H9 (cell line): ENCODE data around the gene DNAH11. TPM values are rescaled to one million over a fixed set of nuclear protein-coding genes. Genes with fewer than 3 reads are reported as not detected.
A peak's percentile ranks its signal among the peaks of the same experiment; 100 is the strongest.

Experiments used
- DNase-seq: peaks from one replicate; pipeline ENCODE4 v3.0.0-alpha.2; 2017
- H2AFZ ChIP-seq: one replicate; pipeline ENCODE4 v1.6.1; 2013; ENCODE audit warnings: mild to moderate bottlenecking, low read length, control low read depth, moderate library complexity
- H2AK5ac ChIP-seq: 2 replicates; pipeline ENCODE4 v1.6.1; 2013; ENCODE audit warnings: low read length, control low read depth, mixed read lengths; ENCODE audit not compliant: insufficient read length
- H2BK120ac ChIP-seq: one replicate; pipeline ENCODE4 v1.6.1; 2013; ENCODE audit warnings: low read depth, mild to moderate bottlenecking, low read length, control low read depth, inconsistent platforms; ENCODE audit not compliant: poor library complexity, severe bottlenecking
- H2BK12ac ChIP-seq: 2 replicates; pipeline ENCODE4 v1.6.1; 2013; ENCODE audit warnings: low read length, control low read depth, mixed read lengths, low read depth; ENCODE audit not compliant: insufficient read length
- H2BK15ac ChIP-seq: 2 replicates; pipeline ENCODE4 v1.6.1; 2013; ENCODE audit warnings: low read depth, low read length, control low read depth
- H2BK20ac ChIP-seq: one replicate; pipeline ENCODE4 v1.6.1; 2013; ENCODE audit warnings: low read depth, mild to moderate bottlenecking, low read length, control low read depth, inconsistent platforms; ENCODE audit not compliant: poor library complexity, severe bottlenecking
- H2BK5ac ChIP-seq: 2 replicates; pipeline ENCODE4 v1.6.1; 2013; ENCODE audit warnings: low read length, control low read depth, mixed read lengths; ENCODE audit not compliant: insufficient read length
- H3K14ac ChIP-seq: 2 replicates; pipeline ENCODE4 v1.6.1; 2013; ENCODE audit warnings: low read length, control low read depth; ENCODE audit not compliant: insufficient read depth
- H3K18ac ChIP-seq: 2 replicates; pipeline ENCODE4 v1.6.1; 2013; ENCODE audit warnings: low read depth, mild to moderate bottlenecking, mixed read lengths, low read length, control low read depth; ENCODE audit not compliant: insufficient read length
- H3K23ac ChIP-seq: 2 replicates; pipeline ENCODE4 v1.6.1; 2013; ENCODE audit warnings: low read length, control low read depth, mixed read lengths, low read depth; ENCODE audit not compliant: insufficient read length
- H3K23me2 ChIP-seq: 2 replicates; pipeline ENCODE4 v1.6.1; 2013; ENCODE audit warnings: low read depth, mild to moderate bottlenecking, mixed read lengths, low read length, control low read depth; ENCODE audit not compliant: insufficient read length, poor library complexity, severe bottlenecking
- H3K27ac ChIP-seq: 2 replicates; pipeline ENCODE4 v1.5.1; 2013; ENCODE audit warnings: low read length, control low read depth, mixed read lengths, low read depth; ENCODE audit not compliant: insufficient read length
- H3K27me3 ChIP-seq: 2 replicates; pipeline ENCODE4 v1.6.1; 2013; ENCODE audit warnings: low read length, control low read depth, inconsistent platforms; ENCODE audit not compliant: insufficient read depth
- H3K4ac ChIP-seq: 2 replicates; pipeline ENCODE4 v1.6.1; 2013; ENCODE audit warnings: low read depth, mild to moderate bottlenecking, control low read depth, inconsistent platforms, low read length, moderate library complexity
- H3K4me1 ChIP-seq: 2 replicates; pipeline ENCODE4 v1.6.1; 2013; ENCODE audit warnings: low read length, control low read depth, inconsistent platforms; ENCODE audit not compliant: insufficient read depth
- H3K4me2 ChIP-seq: 2 replicates; pipeline ENCODE4 v1.6.1; 2013; ENCODE audit warnings: low read length, control low read depth, mixed read lengths; ENCODE audit not compliant: insufficient read length, insufficient read depth
- H3K56ac ChIP-seq: 2 replicates; pipeline ENCODE4 v1.6.1; 2013; ENCODE audit warnings: low read depth, mild to moderate bottlenecking, mixed read lengths, low read length, control low read depth; ENCODE audit not compliant: insufficient read length
- H3K79me1 ChIP-seq: 2 replicates; pipeline ENCODE4 v1.6.1; 2013; ENCODE audit warnings: low read depth, mild to moderate bottlenecking, moderate library complexity, low read length, control low read depth, inconsistent platforms; ENCODE audit not compliant: insufficient read depth, poor library complexity, severe bottlenecking
- H3K79me2 ChIP-seq: 2 replicates; pipeline ENCODE4 v1.6.1; 2013; ENCODE audit warnings: low read length, control low read depth, inconsistent platforms; ENCODE audit not compliant: insufficient read depth
- H3K9ac ChIP-seq: 2 replicates; pipeline ENCODE4 v1.6.1; 2013; ENCODE audit warnings: low read length, control low read depth, mixed read lengths; ENCODE audit not compliant: insufficient read length; ENCODE audit errors: extremely low read depth
- H3K9me3 ChIP-seq: one replicate; pipeline ENCODE4 v1.6.1; 2013; ENCODE audit warnings: low read depth, low read length, inconsistent platforms; ENCODE audit not compliant: control insufficient read depth
- H3T11ph ChIP-seq: one replicate; pipeline ENCODE4 v1.6.1; 2013; ENCODE audit warnings: mild to moderate bottlenecking, low read length, control low read depth, inconsistent platforms
- H4K20me1 ChIP-seq: one replicate; pipeline ENCODE4 v1.6.1; 2013; ENCODE audit not compliant: control insufficient read depth, insufficient read length, insufficient read depth
- H4K5ac ChIP-seq: 2 replicates; pipeline ENCODE4 v1.6.1; 2013; ENCODE audit warnings: low read depth, mild to moderate bottlenecking, mixed read lengths, low read length, control low read depth; ENCODE audit not compliant: insufficient read length
- H4K8ac ChIP-seq: replicated peaks from 2 replicates; pipeline ENCODE4 v1.6.1; 2013; ENCODE audit warnings: low read length, control low read depth, mixed read lengths, low read depth; ENCODE audit not compliant: insufficient read length
- H4K91ac ChIP-seq: 2 replicates; pipeline ENCODE4 v1.6.1; 2013; ENCODE audit warnings: low read depth, mild to moderate bottlenecking, moderate library complexity, mixed read lengths, low read length, control low read depth; ENCODE audit not compliant: insufficient read length
- H3K27ac Mint-ChIP-seq, 3 experiments: 2 replicates in 2 of 3; 3 replicates in 1 of 3; pipeline ENCODE4 v1.8.0; 2020 to 2021; ENCODE audit warnings: mixed read lengths in 3 of 3, mild to moderate bottlenecking in 1 of 3, moderate library complexity in 1 of 3
- H3K27me3 Mint-ChIP-seq: 2 replicates; pipeline ENCODE4 v1.8.0; 2021; ENCODE audit warnings: low read depth, mild to moderate bottlenecking, moderate library complexity, mixed read lengths
- H3K36me3 Mint-ChIP-seq, 3 experiments: 2 replicates in 2 of 3; 3 replicates in 1 of 3; pipeline ENCODE4 v1.8.0; 2020 to 2021; ENCODE audit warnings: low read depth in 3 of 3, mixed read lengths in 3 of 3; ENCODE audit not compliant: insufficient read depth in 1 of 3
- H3K4me1 Mint-ChIP-seq, 2 experiments: 2 replicates each; pipeline ENCODE4 v1.8.0; 2020; ENCODE audit warnings: mixed read lengths in 2 of 2
- H3K4me3 Mint-ChIP-seq, 2 experiments: 2 replicates in 1 of 2; 3 replicates in 1 of 2; pipeline ENCODE4 v1.8.0; 2020 to 2021; ENCODE audit warnings: mild to moderate bottlenecking in 2 of 2, mixed read lengths in 2 of 2, moderate library complexity in 1 of 2
- H3K9me3 Mint-ChIP-seq, 2 experiments: 2 replicates in 1 of 2; 3 replicates in 1 of 2; pipeline ENCODE4 v1.8.0; 2020; ENCODE audit warnings: mild to moderate bottlenecking in 2 of 2, mixed read lengths in 2 of 2, moderate library complexity in 1 of 2
- CTCF ChIP-seq: fragments of 200-600 bp; sonication (generic); conservative IDR thresholded peaks from 3 replicates; pipeline ENCODE4 v1.8.0; 2021; ENCODE audit warnings: antibody characterized with exemption, mild to moderate bottlenecking
- WGBS: extraction: QIAGEN DNeasy Blood & Tissue Kit; methylation state at CpG from one replicate; pipeline ENCODE4 v1.1.7; 2013; ENCODE audit warnings: missing lambda C conversion rate, low lambda C conversion rate, mixed read lengths; ENCODE audit not compliant: insufficient read length; ENCODE audit errors: extremely low coverage; 5-methylcytosine and 5-hydroxymethylcytosine counted together
- total RNA-seq: library from RNA; stranded (reverse); gene quantifications from 2 replicates; pipeline ENCODE4 v1.2.1, GENCODE V29; 2021

The DNAH11 gene
- total RNA-seq, 1 experiment from 2014 or later: 2.5 TPM

DNA sequence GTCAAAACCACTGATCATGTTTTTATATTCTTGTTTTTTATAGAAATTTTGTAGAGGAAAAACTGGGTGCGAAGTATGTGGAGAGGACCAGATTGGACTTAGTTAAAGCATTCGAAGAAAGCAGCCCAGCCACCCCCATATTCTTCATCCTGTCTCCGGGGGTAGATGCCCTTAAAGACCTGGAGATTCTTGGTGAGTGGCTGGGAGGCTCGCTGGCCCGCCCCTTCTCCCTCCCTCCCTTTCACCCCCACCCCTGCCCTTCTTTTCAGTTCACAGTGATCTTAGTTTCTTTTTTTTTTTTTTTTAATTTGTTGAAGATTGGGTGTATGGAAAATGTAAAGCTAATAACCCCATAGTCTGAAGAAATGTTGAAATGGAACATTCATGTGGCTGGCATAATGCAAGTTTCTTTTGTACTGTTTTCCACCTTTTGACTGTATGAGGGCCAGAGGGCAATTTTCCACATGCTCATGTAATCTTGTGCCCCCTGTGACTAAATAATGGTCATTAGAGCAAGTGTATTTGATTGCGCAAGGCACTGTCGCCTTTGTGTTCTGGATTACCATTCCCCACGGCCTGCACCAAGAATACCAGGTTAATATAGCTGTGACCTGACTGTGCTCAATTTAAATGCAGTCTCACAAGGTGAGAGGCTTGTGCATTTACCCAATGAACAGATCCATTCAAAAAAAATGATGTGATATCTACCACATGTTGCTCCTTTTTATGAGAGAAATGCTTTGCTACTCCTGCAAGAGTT is 325.2 kb downstream of the DNAH11 start:
- Histone ChIP-seq H4K8ac (no peak overlapping the region), H2AK5ac (no peak overlapping the region), H2BK12ac (no peak overlapping the region), H3K27ac (peak overlapping the region; percentile 40), H3K79me1 (no peaks in the 10 kb centered on the region), H3K4me2 (peak overlapping the region; percentile 28), H2BK120ac (no peak overlapping the region), H3K9me3 (no peaks in the 10 kb centered on the region), H3K14ac (no peak overlapping the region), H3K4me1 (peaks cover 26% of the 10 kb centered on the region; the same call in 1 of the 2 replicates), H3K4ac (no peak overlapping the region), H3K23me2 (no peaks in the 10 kb centered on the region), H3T11ph (no peak overlapping the region), H3K9ac (no peak overlapping the region), H2BK15ac (no peak overlapping the region), H3K27me3 (no peaks in the 10 kb centered on the region), H2BK5ac (no peak overlapping the region), H3K79me2 (no peaks in the 10 kb centered on the region), H2BK20ac (no peak overlapping the region), H4K91ac (no peak overlapping the region), H3K18ac (no peak overlapping the region), H4K5ac (no peak overlapping the region), H3K56ac (no peak overlapping the region), H4K20me1 (no peaks in the 10 kb centered on the region), H3K23ac (no peak overlapping the region), H2AFZ (no peak overlapping the region)
- DNase-seq: no peak
- Mint-ChIP-seq H3K9me3 (no peaks in the 10 kb centered on the region; a peak in 1 of 5 replicates), H3K27me3 (no peaks in the 10 kb centered on the region), H3K4me1 (peaks cover 60 to 70% of the 10 kb centered on the region in 2 experiments), H3K4me3 (peak overlapping the region in 1 of 2 experiments; percentile 57; a peak in 3 of 5 replicates), H3K27ac (peak overlapping the region; percentile 69 to 95 (median 88); a peak in 6 of 7 replicates), H3K36me3 (peaks cover 0 to 1% (median 0%) of the 10 kb centered on the region in 3 experiments; a peak in 2 of 7 replicates)
- WGBS: no CpG with 5 or more reads among the region's 8 CpGs
- TF ChIP-seq CTCF: no peak
